Retinal pigment epithelial cell (primary cell): ENCODE results near the gene SERPINA10.

Experiments
- DNase-seq: peaks from one replicate; pipeline ENCODE4 v3.0.0-alpha.2; 2010; ENCODE audit warnings: low read depth
- H3K4me3 ChIP-seq: 2 replicates; pipeline ENCODE4 v1.5.1; 2011; ENCODE audit warnings: mild to moderate bottlenecking, low read length, control low read depth, moderate library complexity
- TF ChIP-seq, protein P1 (sequence below): conservative IDR thresholded peaks from 2 replicates; pipeline ENCODE4 v1.5.1; 2011; ENCODE audit warnings: low read depth, low read length, control low read depth, inconsistent platforms

The SERPINA10 gene

DNA sequence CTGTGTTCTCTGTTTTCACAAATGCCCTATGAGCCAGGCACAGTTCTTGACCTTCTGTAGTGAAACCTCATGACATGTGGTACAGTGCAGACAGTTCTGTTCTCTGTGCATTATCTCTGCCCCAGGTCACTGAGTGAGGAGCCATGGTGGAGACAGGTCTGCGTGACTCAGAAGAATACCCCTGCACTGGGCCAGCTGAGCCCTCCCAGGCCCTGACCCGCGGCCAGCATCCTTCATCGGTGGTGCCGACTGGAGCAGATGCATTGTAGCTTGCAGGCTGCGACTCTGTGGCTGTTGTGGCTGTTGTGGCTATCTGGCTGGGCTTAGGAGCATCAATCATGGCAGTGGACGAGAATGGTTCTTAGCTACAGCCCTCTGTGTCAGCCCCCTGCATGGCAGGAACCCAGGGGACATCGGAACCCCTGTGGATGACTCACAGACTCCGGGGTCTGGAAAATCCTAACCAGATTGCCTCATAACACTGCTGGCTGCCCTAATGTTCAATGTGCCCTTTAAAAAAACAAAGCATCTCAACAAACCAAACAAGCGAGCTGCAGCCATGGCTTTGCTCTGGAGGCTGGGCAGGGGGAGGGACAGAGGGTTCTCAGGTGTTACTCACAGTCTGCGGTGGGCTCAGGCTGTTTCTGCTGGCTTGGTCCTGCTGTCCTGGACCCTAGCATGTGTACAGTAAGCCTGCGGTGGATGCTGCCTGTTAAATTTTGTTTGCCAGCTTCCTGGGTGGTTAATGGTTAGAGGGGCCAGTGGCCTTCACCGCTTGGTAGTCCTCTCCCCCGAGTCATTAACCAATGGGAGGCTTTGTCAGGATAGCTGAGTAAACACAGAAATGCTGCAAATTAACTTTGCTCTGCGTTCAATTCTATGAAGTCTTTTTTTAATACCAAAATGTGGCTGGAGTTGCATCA lies 29.8 kb upstream of the SERPINA10 start, which contains the start of gene SERPINA6:
Gene SERPINA6 (minus strand): TSS at position 689 of the 923 bp plus-strand sequence. CDS start 8,688 bp downstream, outside the sequence.
- no peak for DNase-seq
- TF ChIP-seq, protein P1, sequence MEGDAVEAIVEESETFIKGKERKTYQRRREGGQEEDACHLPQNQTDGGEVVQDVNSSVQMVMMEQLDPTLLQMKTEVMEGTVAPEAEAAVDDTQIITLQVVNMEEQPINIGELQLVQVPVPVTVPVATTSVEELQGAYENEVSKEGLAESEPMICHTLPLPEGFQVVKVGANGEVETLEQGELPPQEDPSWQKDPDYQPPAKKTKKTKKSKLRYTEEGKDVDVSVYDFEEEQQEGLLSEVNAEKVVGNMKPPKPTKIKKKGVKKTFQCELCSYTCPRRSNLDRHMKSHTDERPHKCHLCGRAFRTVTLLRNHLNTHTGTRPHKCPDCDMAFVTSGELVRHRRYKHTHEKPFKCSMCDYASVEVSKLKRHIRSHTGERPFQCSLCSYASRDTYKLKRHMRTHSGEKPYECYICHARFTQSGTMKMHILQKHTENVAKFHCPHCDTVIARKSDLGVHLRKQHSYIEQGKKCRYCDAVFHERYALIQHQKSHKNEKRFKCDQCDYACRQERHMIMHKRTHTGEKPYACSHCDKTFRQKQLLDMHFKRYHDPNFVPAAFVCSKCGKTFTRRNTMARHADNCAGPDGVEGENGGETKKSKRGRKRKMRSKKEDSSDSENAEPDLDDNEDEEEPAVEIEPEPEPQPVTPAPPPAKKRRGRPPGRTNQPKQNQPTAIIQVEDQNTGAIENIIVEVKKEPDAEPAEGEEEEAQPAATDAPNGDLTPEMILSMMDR, result no peak
- H3K4me3 ChIP-seq, result no peak within 1 kb of the TSS

DNA sequence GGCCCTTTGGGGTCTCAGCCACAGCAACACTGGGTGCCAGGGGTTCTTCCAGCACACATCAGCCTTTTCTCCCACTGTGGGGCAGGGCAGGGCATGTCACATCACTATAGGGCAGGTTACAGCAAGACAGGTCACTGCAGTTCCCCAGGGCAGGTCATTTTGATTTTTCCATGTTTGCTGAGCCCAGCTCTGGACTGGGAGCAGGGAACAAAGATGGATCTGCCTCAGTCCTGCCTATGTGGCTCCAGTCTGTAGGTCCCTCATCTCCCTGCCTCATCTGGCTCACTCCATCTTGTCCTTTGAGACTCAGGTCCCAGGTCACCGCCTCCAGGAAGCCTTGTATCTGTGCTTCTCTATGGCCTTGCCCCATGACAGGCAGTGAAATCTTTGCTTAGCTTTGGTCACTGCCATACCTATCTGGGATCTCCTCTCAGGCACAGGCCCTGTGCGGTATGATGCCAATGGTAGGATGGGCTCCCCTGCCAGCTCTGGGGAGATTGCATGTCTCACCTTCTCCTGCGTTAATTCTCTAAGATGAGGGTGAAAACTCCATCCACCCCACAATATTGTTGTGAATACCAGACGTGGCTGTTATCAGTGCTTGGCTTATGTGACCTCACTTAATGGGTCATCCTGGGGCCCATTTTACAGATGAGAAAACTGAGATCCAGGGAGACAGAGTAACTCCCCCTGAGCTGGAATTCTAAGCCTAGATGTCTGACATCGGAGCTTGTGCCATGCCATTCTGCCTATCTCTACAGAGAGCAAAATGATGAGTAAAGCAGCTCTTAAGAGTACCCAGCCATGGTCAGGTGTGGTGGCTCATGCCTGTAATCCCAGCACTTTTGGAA lies 28.6 kb upstream of the SERPINA10 start:
- no peak for DNase-seq
- TF ChIP-seq, protein P1, result no peak
- H3K4me3 ChIP-seq, result no peak overlapping the region

GRCh38 chr14:94320243-94320642 lies 27.2 kb upstream of the SERPINA10 start:
- H3K4me3 ChIP-seq, result no peak overlapping the region
- no peak for DNase-seq
- TF ChIP-seq, protein P1, result no peak

DNA sequence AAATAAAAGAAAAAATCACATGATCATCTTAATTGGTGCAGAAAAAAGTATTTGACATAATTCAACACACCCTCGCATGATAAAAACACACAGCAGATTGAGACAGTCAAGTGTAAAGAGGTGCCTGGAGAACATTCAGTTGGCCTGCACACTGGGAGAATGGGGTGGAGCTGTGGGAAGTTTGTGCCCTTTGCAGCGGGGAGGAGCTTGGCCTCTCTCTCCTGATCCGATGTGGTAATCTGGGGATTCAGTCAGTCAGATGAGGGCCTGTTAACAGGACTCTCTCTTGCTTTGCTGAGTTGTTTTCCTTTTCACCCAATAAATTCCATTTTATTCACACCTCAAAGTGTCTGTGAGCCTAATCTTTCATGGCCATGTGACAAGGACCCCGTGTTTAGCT lies 24.2 kb upstream of the SERPINA10 start:
- TF ChIP-seq, protein P1, result no peak
- DNase-seq, result peak; percentile 77
- H3K4me3 ChIP-seq, result no peak overlapping the region

DNA sequence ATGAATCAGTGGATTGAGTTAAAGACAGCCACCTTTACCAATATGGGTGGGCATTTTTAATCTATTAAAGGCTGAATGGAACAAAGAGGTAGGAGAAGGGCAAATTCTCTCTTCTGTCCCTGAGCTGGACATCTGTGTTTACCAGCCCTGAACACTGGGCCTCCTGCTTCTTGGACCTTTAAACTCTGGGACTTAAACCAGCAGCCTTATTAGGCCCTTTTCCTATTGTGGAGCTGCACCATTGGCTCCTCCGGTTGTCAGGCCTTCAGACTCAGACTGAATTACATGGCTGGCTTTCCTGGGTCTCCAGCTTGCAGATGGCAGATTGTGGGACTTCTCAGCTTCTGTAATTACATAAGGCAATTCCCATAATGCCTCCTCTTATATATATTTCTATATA lies 23.6 kb upstream of the SERPINA10 start:
- H3K4me3 ChIP-seq, result no peak overlapping the region
- DNase-seq, result no peak
- TF ChIP-seq, protein P1, result no peak

DNA sequence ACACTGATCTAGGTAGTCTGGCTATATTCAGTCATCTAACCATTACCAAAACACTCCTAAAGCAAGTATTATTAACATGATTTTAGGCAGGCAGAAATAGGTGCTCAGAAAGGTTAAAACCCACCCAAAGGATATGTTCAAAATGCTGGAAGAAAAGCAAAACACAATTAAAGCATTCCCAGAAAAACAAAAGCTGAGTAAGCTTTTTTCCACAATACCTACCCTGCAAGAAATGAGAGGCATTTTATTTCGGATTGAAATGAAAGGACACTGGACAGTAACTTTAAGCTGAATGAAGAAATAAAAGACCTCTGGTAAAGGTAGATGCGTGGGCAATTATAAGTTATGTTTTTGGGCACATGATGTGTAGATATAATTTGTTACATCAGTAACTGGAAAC lies 21.8 kb upstream of the SERPINA10 start:
- H3K4me3 ChIP-seq, result no peak overlapping the region
- DNase-seq, result no peak
- TF ChIP-seq, protein P1, result no peak
